ENCODE data around the gene UBA6. TPM values are rescaled to one million over a fixed set of nuclear protein-coding genes. Genes with fewer than 3 reads are reported as not detected.

Gene UBA6
- total and polyA plus RNA-seq, 2 of the 4 experiments (the other 2 are of a cell fraction): 29.2 to 268 TPM

- Histone ChIP-seq H4K20me1 (ENCODE audit: insufficient read depth, low read length) (no peaks in the 10 kb centered on the region), H2BK20ac (ENCODE audit: low read depth, low read length) (no peak overlapping the region), H3K23ac (ENCODE audit: low read depth, low read length) (no peak overlapping the region), H3K36me3 (ENCODE audit: control insufficient read depth, insufficient read depth, low read length) (peaks cover 4% of the 10 kb centered on the region; the same call in 1 of the 2 replicates), H3K14ac (replicated peaks; ENCODE audit: low read depth, low read length) (no peak overlapping the region), H3K4me3 (ENCODE audit: insufficient read depth, low read depth, low read length) (no peak overlapping the region), H4K8ac (ENCODE audit: low read depth in 2 of 2, low read length in 2 of 2) (no peak overlapping the region), H3K4ac (ENCODE audit: low read depth, low read length) (no peak overlapping the region), H4K5ac (ENCODE audit: low read depth, low read length) (no peak overlapping the region), H3K4me1 (ENCODE audit: control insufficient read depth, insufficient read depth, low read length) (peaks cover 8% of the 10 kb centered on the region; the same call in 1 of the 2 replicates), H3K9me3 (ENCODE audit: control insufficient read depth, insufficient read depth, low read length) (peaks cover 2% of the 10 kb centered on the region), H2AFZ (replicated peaks; ENCODE audit: low read length, poor library complexity) (no peak overlapping the region), H3K56ac (ENCODE audit: extremely low read depth, insufficient read depth, low read length) (no peak overlapping the region), H3K9ac (ENCODE audit: low read depth, low read length) (no peak overlapping the region), H2AK9ac (replicated peaks; ENCODE audit: low read depth, low read length, poor library complexity) (no peak overlapping the region), H3K27me3 (ENCODE audit: control insufficient read depth, insufficient read depth, low read length) (no peaks in the 10 kb centered on the region), H2AK5ac (ENCODE audit: low read depth, low read length) (no peak overlapping the region), H3K4me2 (ENCODE audit: low read depth, low read length) (no peak overlapping the region), H3K9me1 (ENCODE audit: insufficient read depth, low read length) (peaks cover 11% of the 10 kb centered on the region; the same call in 1 of the 2 replicates), H3K79me1 (ENCODE audit: low read depth in 1 of 2, low read length in 2 of 2) (peaks cover 0 to 13% of the 10 kb centered on the region in 2 experiments; a peak in 2 of 4 replicates), H2BK5ac (ENCODE audit: low read depth, low read length, poor library complexity, severe bottlenecking) (no peak overlapping the region), H2BK15ac (ENCODE audit: low read depth, low read length) (no peak overlapping the region), H2BK120ac (ENCODE audit: low read depth, low read length) (no peak overlapping the region), H3K18ac (ENCODE audit: low read depth, low read length) (no peak overlapping the region), H3K27ac (ENCODE audit: insufficient read depth, low read length) (no peak overlapping the region), H4K91ac (ENCODE audit: insufficient read depth, low read depth, low read length) (no peak overlapping the region)
- WGBS, 2 experiments (ENCODE audit: extremely low coverage in 2 of 2, insufficient read length in 1 of 2): 76% methylated on average over 3 of the region's 10 CpGs; no CpG with 5 or more reads in 1 of the 2 experiments
- in situ Hi-C loops (cut with MboI; ENCODE audit: low sequenced_read_pairs) (no loop called here), dilution Hi-C loops (cut with HindIII; ENCODE audit: low sequenced_read_pairs, unreplicated experiment) (no loop called here), intact Hi-C loops (cut with micrococcal nuclease) (no loop called here)
- no TSS peak for BruUV-seq (replicated peaks)
- DNase-seq: no peak
- TF ChIP-seq RCOR1 (IDR thresholded peaks at IDR 0.05; ENCODE audit: insufficient replicate concordance, low read length) (no peak), CTCF (conservative IDR thresholded peaks at IDR 0.05; ENCODE audit: low read depth, low read length) (no peak), NFE2L2 (IDR thresholded peaks at IDR 0.05; ENCODE audit: low read depth, low read length) (no peak), RAD21 (IDR thresholded peaks at IDR 0.05; ENCODE audit: low read length) (no peak), BHLHE40 (IDR thresholded peaks at IDR 0.05; ENCODE audit: low read depth, low read length) (no peak), USF2 (IDR thresholded peaks at IDR 0.05; ENCODE audit: low read depth, low read length) (no peak), ELK1 (IDR thresholded peaks at IDR 0.05; ENCODE audit: borderline replicate concordance, low read depth, low read length) (no peak), SMC3 (IDR thresholded peaks at IDR 0.05; ENCODE audit: low read depth, low read length) (no peak), MAFK (IDR thresholded peaks at IDR 0.05; ENCODE audit: low read depth, low read length) (no peak), MAZ (IDR thresholded peaks at IDR 0.05; ENCODE audit: borderline replicate concordance, low read depth, low read length) (no peak)
- POLR2A ChIA-PET (ENCODE audit: unreplicated experiment): no interaction called here
- no peak for ATAC-seq (ENCODE audit: low read depth)
- CTCF ChIA-PET: interaction anchor here (0.5 kb wide), 1 partner anchor 57 kb away, joined by 3 read pairs; no protein-coding TSS in a partner anchor
Observed at GRCh38 chr4:67723949-67724348, 23.0 kb upstream of the UBA6 start.
